ENCODE measurements around the gene PRB2. TPM values are rescaled to one million over a fixed set of nuclear protein-coding genes. Genes with fewer than 3 reads are reported as not detected.

Gene PRB2
- total and polyA plus RNA-seq, 2 donors (not counting 3 experiments of a cell fraction or from before 2014, with no cell fraction given): not detected

- ChIA-PET CTCF (interaction anchor here (0.9 to 1.7 kb wide), 2 partner anchors 30 to 125 kb away, joined by 3 read pairs; no protein-coding TSS in a partner anchor), POLR2A (no interaction called here)
- no peaks in the 10 kb centered on the region for H3K9me3 ChIP-seq (replicated peaks; ENCODE audit: control insufficient read depth, insufficient read depth, low read length)
- BruUV-seq (replicated peaks): no TSS peak
- no peaks in the 10 kb centered on the region for H3K27me3 ChIP-seq (ENCODE audit: control insufficient read depth in 2 of 2, insufficient read depth in 2 of 2, low read length in 2 of 2)
- dilution Hi-C loops (cut with MboI; ENCODE audit: extremely low pct_ligation_motif_present, low sequenced_read_pairs) (no loop called here), intact Hi-C loops (cut with micrococcal nuclease) (no loop called here)
- no peak overlapping the region for H3K27ac ChIP-seq (ENCODE audit: insufficient read depth, low read depth, low read length)
- no peaks in the 10 kb centered on the region for H4K20me1 ChIP-seq (replicated peaks; ENCODE audit: control insufficient read depth, extremely low read depth, insufficient read depth, low read length)
- no peak overlapping the region for H3K4me3 ChIP-seq (replicated peaks in 1 of 3; ENCODE audit: insufficient read depth in 1 of 3, low read depth in 1 of 3, low read length in 3 of 3)
- peaks cover 20% of the 10 kb centered on the region for H3K4me1 ChIP-seq (ENCODE audit: control insufficient read depth, extremely low read depth, insufficient read depth, low read length)
- H2AFZ ChIP-seq (ENCODE audit: low read depth, low read length): no peak overlapping the region
- no peak for FAIRE-seq
- no peak for DNase-seq (ENCODE audit: low read depth, low spot score)
- no peak overlapping the region for H3K9ac ChIP-seq (replicated peaks; ENCODE audit: extremely low read depth, insufficient read depth, low read length)
- H3K79me2 ChIP-seq (ENCODE audit: control insufficient read depth, insufficient read depth, low read length): no peaks in the 10 kb centered on the region
- TF ChIP-seq GATA2 (IDR thresholded peaks at IDR 0.05; ENCODE audit: insufficient read depth, insufficient read length, low read depth, low read length): no peak
- no peak for TF ChIP-seq FOS (IDR thresholded peaks at IDR 0.05; ENCODE audit: borderline replicate concordance, insufficient read depth, low read length)
- no peak for TF ChIP-seq MAX (IDR thresholded peaks at IDR 0.05; ENCODE audit: insufficient read depth, insufficient read length)
- no peak for TF ChIP-seq JUN (IDR thresholded peaks at IDR 0.05; ENCODE audit: borderline replicate concordance, insufficient read depth, insufficient read length, low read depth)
- TF ChIP-seq POLR2A (IDR thresholded peaks at IDR 0.05; ENCODE audit: low read depth, low read length): no peak
- no peak for TF ChIP-seq EZH2 (IDR thresholded peaks at IDR 0.05; ENCODE audit: borderline replicate concordance, low read depth, low read length, severe bottlenecking)
- TF ChIP-seq MYC (IDR thresholded peaks at IDR 0.05; ENCODE audit: low read depth, low read length): no peak
- TF ChIP-seq POLR2AphosphoS5 (IDR thresholded peaks at IDR 0.05; ENCODE audit: insufficient read depth, low read depth, low read length): no peak
- no peak for TF ChIP-seq CTCF (IDR thresholded peaks at IDR 0.05; ENCODE audit: extremely low read depth in 1 of 2, insufficient read depth in 1 of 2, low read depth in 1 of 2, low read length in 2 of 2)
- no peak overlapping the region for H3K4me2 ChIP-seq (ENCODE audit: insufficient read depth, low read length)
- no peaks in the 10 kb centered on the region for H3K36me3 ChIP-seq (ENCODE audit: control insufficient read depth in 2 of 2, extremely low read depth in 1 of 2, insufficient read depth in 2 of 2, low read length in 2 of 2)
- no peaks in the 10 kb centered on the region for H3K9me1 ChIP-seq (replicated peaks; ENCODE audit: control insufficient read depth, extremely low read depth, insufficient read depth, low read length)
Measured at GRCh38 chr12:11361151-11361550, 34.2 kb downstream of the PRB2 start.

All from endothelial cell of umbilical vein (primary cell).